Right lobe of liver (tissue), 4 donors: ENCODE results near the gene DIP2C.

ENCODE experiments used
- CTCF ChIP-seq, 4 donors: fragments of 200-600 bp in 3 of 4; fragments of 450-650 bp in 1 of 4; IDR thresholded peaks; one replicate each; pipeline versions ENCODE4 v1.5.1 to v1.8.0; 2016 to 2022; ENCODE audit warnings: antibody characterized with exemption in 4 of 4, mild to moderate bottlenecking in 2 of 4
- POLR2A ChIP-seq: fragments of 450-650 bp; IDR thresholded peaks from one replicate; pipeline ENCODE4 v1.6.1; 2017; ENCODE audit warnings: antibody characterized with exemption, mild to moderate bottlenecking
- donor health status: DM: no; HTN: no; CAD: no.
- donor health status: DM: no; HTN: no; CAD: no.
- donor health status: DM: no; HTN: yes; CAD: no.

- TF ChIP-seq POLR2A (no peak), CTCF (IDR thresholded peaks at IDR 0.05) (no peak)
These were observed 120.6 kb downstream of the DIP2C start for GRCh38 chr10:568848-569247.
